Astrocyte (in vitro differentiated cells and primary cell): ENCODE data around the gene ORC4. TPM values are rescaled to one million over a fixed set of nuclear protein-coding genes. Genes with fewer than 3 reads are reported as not detected.

Experiments
- DNase-seq: peaks from one replicate; pipeline ENCODE4 v3.0.0-alpha.2; 2010; ENCODE audit warnings: low read depth
- FAIRE-seq: peaks from 2 replicates; lab custom pipeline; 2011; peaks lifted over from hg19 to GRCh38; lab: Jason Lieb, UNC
- H2AFZ ChIP-seq: 2 replicates; pipeline ENCODE4 v1.6.0; 2012; ENCODE audit warnings: low read depth, low read length, inconsistent platforms
- H3K27ac ChIP-seq: 2 replicates; pipeline ENCODE4 v1.5.1; 2011; ENCODE audit warnings: low read depth, low read length, inconsistent platforms
- H3K27me3 ChIP-seq: 2 replicates; pipeline ENCODE4 v1.6.0; 2011; ENCODE audit warnings: low read length, inconsistent platforms; ENCODE audit not compliant: insufficient read depth
- H3K36me3 ChIP-seq: 2 replicates; pipeline ENCODE4 v1.5.1; 2011; ENCODE audit warnings: low read length, inconsistent platforms; ENCODE audit not compliant: insufficient read depth
- H3K4me1 ChIP-seq: 2 replicates; pipeline ENCODE4 v1.5.1; 2011; ENCODE audit warnings: low read length, inconsistent platforms; ENCODE audit not compliant: insufficient read depth
- H3K4me2 ChIP-seq: 2 replicates; pipeline ENCODE4 v1.6.0; 2012; ENCODE audit warnings: low read length, inconsistent platforms
- H3K4me3 ChIP-seq: 2 replicates; pipeline ENCODE4 v1.5.1; 2011; ENCODE audit warnings: low read depth, mild to moderate bottlenecking, low read length, inconsistent platforms; ENCODE audit not compliant: insufficient read depth
- H3K79me2 ChIP-seq: 2 replicates; pipeline ENCODE4 v1.6.0; 2012; ENCODE audit warnings: mild to moderate bottlenecking, low read length, inconsistent platforms; ENCODE audit not compliant: insufficient read depth
- H3K9ac ChIP-seq: 2 replicates; pipeline ENCODE4 v1.6.0; 2012; ENCODE audit warnings: mild to moderate bottlenecking, low read length, inconsistent platforms
- H3K9me3 ChIP-seq: 2 replicates; pipeline ENCODE4 v1.5.1; 2012; ENCODE audit warnings: low read depth, mild to moderate bottlenecking, low read length, inconsistent platforms; ENCODE audit not compliant: insufficient read depth
- H4K20me1 ChIP-seq: 2 replicates; pipeline ENCODE4 v1.6.0; 2012; ENCODE audit warnings: low read length, inconsistent platforms; ENCODE audit not compliant: insufficient read depth
- H3K27ac Mint-ChIP-seq: one replicate; pipeline ENCODE4 v1.8.0; 2021; ENCODE audit warnings: mild to moderate bottlenecking, mixed read lengths; ENCODE audit not compliant: unreplicated experiment
- H3K27me3 Mint-ChIP-seq: one replicate; pipeline ENCODE4 v1.8.0; 2021; ENCODE audit warnings: low read depth, mixed read lengths; ENCODE audit not compliant: unreplicated experiment
- H3K36me3 Mint-ChIP-seq: one replicate; pipeline ENCODE4 v1.8.0; 2021; ENCODE audit warnings: low read depth, mixed read lengths; ENCODE audit not compliant: unreplicated experiment
- H3K4me1 Mint-ChIP-seq: one replicate; pipeline ENCODE4 v1.8.0; 2021; ENCODE audit warnings: low read depth, mixed read lengths; ENCODE audit not compliant: unreplicated experiment
- H3K4me3 Mint-ChIP-seq: one replicate; pipeline ENCODE4 v1.8.0; 2021; ENCODE audit warnings: mild to moderate bottlenecking, moderate library complexity, mixed read lengths; ENCODE audit not compliant: unreplicated experiment
- H3K9me3 Mint-ChIP-seq: one replicate; pipeline ENCODE4 v1.8.0; 2021; ENCODE audit warnings: mild to moderate bottlenecking, mixed read lengths; ENCODE audit not compliant: unreplicated experiment
- EZH2 ChIP-seq: IDR thresholded peaks from 2 replicates; pipeline ENCODE4 v1.6.1; 2012; ENCODE audit warnings: mild to moderate bottlenecking, low read length, inconsistent platforms; ENCODE audit not compliant: insufficient read depth
- total RNA-seq: library from RNA; stranded (reverse); gene quantifications from 2 replicates; pipeline ENCODE4 v1.2.1, GENCODE V29; 2021
- TF ChIP-seq, protein P1 (sequence below): IDR thresholded peaks from 2 replicates; pipeline ENCODE4 v1.5.1; 2011; ENCODE audit warnings: low read depth, mild to moderate bottlenecking, inconsistent platforms, low read length, moderate library complexity; ENCODE audit not compliant: insufficient read depth

Gene ORC4
- total RNA-seq, 1 donor from 2014 or later, result 43.8 TPM

DNA sequence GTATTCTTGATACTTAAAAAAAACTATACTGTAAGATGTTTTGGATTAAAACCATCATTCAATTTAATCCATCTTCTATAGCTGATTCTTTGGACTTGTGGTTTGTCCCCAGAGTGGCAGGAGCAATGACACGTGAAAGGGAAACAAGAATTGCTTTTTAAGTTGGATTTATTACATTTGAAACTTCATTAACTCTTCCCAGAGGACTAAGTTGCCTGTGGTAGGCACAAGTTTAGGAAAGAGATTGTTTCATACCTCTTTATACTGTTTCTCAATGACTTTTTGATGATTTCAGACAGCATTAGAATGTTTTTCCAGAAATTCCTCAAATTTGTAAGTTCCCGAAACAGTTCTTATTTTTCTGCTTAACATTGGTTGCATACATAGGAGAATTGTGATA is 134.4 kb downstream of the ORC4 start:
- H3K27me3 ChIP-seq, result no peaks in the 10 kb centered on the region
- no peak overlapping the region for H3K27ac Mint-ChIP-seq
- no peaks in the 10 kb centered on the region for H3K36me3 Mint-ChIP-seq
- H2AFZ ChIP-seq, result no peak overlapping the region
- no peak overlapping the region for H3K9ac ChIP-seq
- TF ChIP-seq, protein P1, sequence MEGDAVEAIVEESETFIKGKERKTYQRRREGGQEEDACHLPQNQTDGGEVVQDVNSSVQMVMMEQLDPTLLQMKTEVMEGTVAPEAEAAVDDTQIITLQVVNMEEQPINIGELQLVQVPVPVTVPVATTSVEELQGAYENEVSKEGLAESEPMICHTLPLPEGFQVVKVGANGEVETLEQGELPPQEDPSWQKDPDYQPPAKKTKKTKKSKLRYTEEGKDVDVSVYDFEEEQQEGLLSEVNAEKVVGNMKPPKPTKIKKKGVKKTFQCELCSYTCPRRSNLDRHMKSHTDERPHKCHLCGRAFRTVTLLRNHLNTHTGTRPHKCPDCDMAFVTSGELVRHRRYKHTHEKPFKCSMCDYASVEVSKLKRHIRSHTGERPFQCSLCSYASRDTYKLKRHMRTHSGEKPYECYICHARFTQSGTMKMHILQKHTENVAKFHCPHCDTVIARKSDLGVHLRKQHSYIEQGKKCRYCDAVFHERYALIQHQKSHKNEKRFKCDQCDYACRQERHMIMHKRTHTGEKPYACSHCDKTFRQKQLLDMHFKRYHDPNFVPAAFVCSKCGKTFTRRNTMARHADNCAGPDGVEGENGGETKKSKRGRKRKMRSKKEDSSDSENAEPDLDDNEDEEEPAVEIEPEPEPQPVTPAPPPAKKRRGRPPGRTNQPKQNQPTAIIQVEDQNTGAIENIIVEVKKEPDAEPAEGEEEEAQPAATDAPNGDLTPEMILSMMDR, result no peak
- TF ChIP-seq EZH2, result no peak
- no peaks in the 10 kb centered on the region for H3K4me1 ChIP-seq
- H3K27me3 Mint-ChIP-seq, result no peaks in the 10 kb centered on the region
- no peaks in the 10 kb centered on the region for H3K36me3 ChIP-seq
- FAIRE-seq, result no peak
- DNase-seq, result no peak
- H3K4me3 Mint-ChIP-seq, result no peak overlapping the region
- H3K4me1 Mint-ChIP-seq, result peaks cover 21% of the 10 kb centered on the region
- H3K4me2 ChIP-seq, result no peak overlapping the region
- H3K4me3 ChIP-seq, result no peak overlapping the region
- H4K20me1 ChIP-seq, result peaks cover 38% of the 10 kb centered on the region
- no peak overlapping the region for H3K27ac ChIP-seq
- no peaks in the 10 kb centered on the region for H3K9me3 ChIP-seq
- no peaks in the 10 kb centered on the region for H3K9me3 Mint-ChIP-seq
- H3K79me2 ChIP-seq, result peaks cover 71% of the 10 kb centered on the region

DNA sequence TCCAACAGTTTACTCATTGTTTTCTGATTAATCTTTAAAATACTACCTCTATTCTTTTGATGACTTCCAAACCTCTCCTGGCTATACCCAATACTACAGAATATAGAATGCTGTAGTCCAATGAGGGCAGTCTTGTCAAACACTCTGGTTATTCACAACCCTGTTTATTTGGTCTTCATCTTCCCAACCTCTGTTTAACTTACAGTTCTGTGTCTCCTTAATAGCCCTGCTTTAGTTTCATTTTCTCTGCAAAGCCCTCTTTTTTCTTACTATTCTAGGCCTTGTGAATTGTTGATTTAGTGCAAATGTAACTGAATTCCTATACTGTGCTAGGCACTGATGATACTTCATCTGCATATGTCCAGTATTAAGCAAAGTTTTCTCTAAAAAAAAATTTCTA is 135.7 kb downstream of the ORC4 start:
- no peaks in the 10 kb centered on the region for H3K36me3 Mint-ChIP-seq
- Histone ChIP-seq H3K79me2 (peaks cover 61% of the 10 kb centered on the region), H2AFZ (no peak overlapping the region), H3K9me3 (no peaks in the 10 kb centered on the region), H3K27me3 (no peaks in the 10 kb centered on the region), H3K4me1 (no peaks in the 10 kb centered on the region), H3K4me2 (no peak overlapping the region), H3K36me3 (no peaks in the 10 kb centered on the region), H4K20me1 (peaks cover 36% of the 10 kb centered on the region), H3K4me3 (no peak overlapping the region), H3K27ac (no peak overlapping the region), H3K9ac (no peak overlapping the region)
- H3K27ac Mint-ChIP-seq, result no peak overlapping the region
- no peaks in the 10 kb centered on the region for H3K9me3 Mint-ChIP-seq
- peak overlapping the region; percentile 4 for H3K4me3 Mint-ChIP-seq
- FAIRE-seq, result no peak
- no peaks in the 10 kb centered on the region for H3K27me3 Mint-ChIP-seq
- H3K4me1 Mint-ChIP-seq, result peaks cover 21% of the 10 kb centered on the region
- DNase-seq, result no peak
- TF ChIP-seq, protein P1, result no peak
- no peak for TF ChIP-seq EZH2

DNA sequence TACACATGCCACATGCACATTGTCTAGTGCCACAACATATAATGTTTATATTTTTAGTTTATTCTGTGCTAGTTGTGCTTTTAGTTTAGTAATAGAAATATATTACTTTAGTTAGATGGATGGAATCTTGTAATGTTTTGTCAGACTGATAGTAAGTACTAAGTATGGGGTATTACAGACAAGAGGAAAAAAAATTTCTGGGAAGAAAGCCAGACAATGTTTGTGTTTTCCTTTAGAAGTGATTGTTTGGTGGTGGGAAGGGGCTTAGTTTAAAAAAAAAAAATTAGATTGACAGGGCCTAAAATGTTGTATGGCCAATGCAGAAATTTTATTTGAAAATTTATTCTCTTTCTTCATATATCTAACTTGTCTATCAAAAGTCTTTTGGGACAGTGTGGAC is 137.9 kb downstream of the ORC4 start:
- Mint-ChIP-seq H3K4me3 (no peak overlapping the region), H3K27me3 (no peaks in the 10 kb centered on the region), H3K27ac (no peak overlapping the region), H3K9me3 (no peaks in the 10 kb centered on the region), H3K4me1 (peaks cover 11% of the 10 kb centered on the region), H3K36me3 (peaks cover 2% of the 10 kb centered on the region)
- no peak overlapping the region for H3K27ac ChIP-seq
- H2AFZ ChIP-seq, result no peak overlapping the region
- DNase-seq (no peak), FAIRE-seq (no peak)
- no peaks in the 10 kb centered on the region for H3K4me1 ChIP-seq
- H3K27me3 ChIP-seq, result no peaks in the 10 kb centered on the region
- H4K20me1 ChIP-seq, result peaks cover 43% of the 10 kb centered on the region
- no peaks in the 10 kb centered on the region for H3K9me3 ChIP-seq
- TF ChIP-seq, protein P1, result no peak
- TF ChIP-seq EZH2, result no peak
- no peak overlapping the region for H3K4me3 ChIP-seq
- no peak overlapping the region for H3K4me2 ChIP-seq
- H3K79me2 ChIP-seq, result peaks cover 63% of the 10 kb centered on the region
- no peaks in the 10 kb centered on the region for H3K36me3 ChIP-seq
- H3K9ac ChIP-seq, result no peak overlapping the region
